ENCODE measurements around the gene ASTN2. TPM values are rescaled to one million over a fixed set of nuclear protein-coding genes. Genes with fewer than 3 reads are reported as not detected.

The ASTN2 gene
- total RNA-seq, 2 experiments from 2014 or later: 1.7 to 4.2 TPM

DNA sequence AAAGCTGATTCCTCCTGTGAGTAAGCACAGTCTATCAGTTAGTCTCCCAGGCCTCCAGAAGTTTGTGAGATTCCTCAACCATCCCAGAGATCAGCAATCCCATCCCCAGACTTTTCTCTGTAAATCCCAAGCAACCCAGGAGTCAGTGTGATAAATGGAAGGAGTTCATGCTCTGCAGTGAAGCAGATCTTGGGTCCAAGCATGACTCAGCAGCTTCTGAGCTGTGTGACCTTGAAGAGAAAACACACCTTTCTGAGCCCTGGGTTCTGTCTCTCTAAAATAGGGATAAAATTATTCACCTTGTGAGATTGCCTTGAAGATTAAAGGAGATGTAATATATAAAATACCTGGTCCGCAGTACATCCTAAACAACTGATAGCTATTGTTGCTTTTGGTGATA lies 318.7 kb downstream of the ASTN2 start:
- Histone ChIP-seq H3K36me3 (ENCODE audit: insufficient read depth, low read length) (no peaks in the 10 kb centered on the region), H3K79me2 (ENCODE audit: insufficient read depth, low read depth, low read length) (no peaks in the 10 kb centered on the region), H3K9me2 (ENCODE audit: insufficient read depth, low read length) (no peaks in the 10 kb centered on the region), H3K27ac (ENCODE audit: low read depth, low read length, poor library complexity, severe bottlenecking) (no peak overlapping the region), H3K4me1 (ENCODE audit: insufficient read depth, low read length, poor library complexity, severe bottlenecking) (no peaks in the 10 kb centered on the region), H3K4me3 (ENCODE audit: low read depth, low read length, poor library complexity, severe bottlenecking) (no peak overlapping the region), H3K4me2 (ENCODE audit: low read length) (no peak overlapping the region), H2AFZ (ENCODE audit: low read length) (no peak overlapping the region), H3K9me3 (ENCODE audit: low read length) (no peaks in the 10 kb centered on the region), H4K20me1 (ENCODE audit: insufficient read depth, low read length) (no peaks in the 10 kb centered on the region)
- ChIA-PET CTCF (ENCODE audit: unreplicated experiment) (no interaction called here), POLR2A (interaction anchor here (1.1 kb wide), 1 partner anchor 10 kb away, joined by 3 read pairs; no protein-coding TSS in a partner anchor)
- BruUV-seq (replicated peaks): no TSS peak
- intact Hi-C loops (cut with micrococcal nuclease; ENCODE audit: unreplicated experiment): no loop called here
- no peak for DNase-seq (ENCODE audit: low spot score)
- TF ChIP-seq, protein P1, sequence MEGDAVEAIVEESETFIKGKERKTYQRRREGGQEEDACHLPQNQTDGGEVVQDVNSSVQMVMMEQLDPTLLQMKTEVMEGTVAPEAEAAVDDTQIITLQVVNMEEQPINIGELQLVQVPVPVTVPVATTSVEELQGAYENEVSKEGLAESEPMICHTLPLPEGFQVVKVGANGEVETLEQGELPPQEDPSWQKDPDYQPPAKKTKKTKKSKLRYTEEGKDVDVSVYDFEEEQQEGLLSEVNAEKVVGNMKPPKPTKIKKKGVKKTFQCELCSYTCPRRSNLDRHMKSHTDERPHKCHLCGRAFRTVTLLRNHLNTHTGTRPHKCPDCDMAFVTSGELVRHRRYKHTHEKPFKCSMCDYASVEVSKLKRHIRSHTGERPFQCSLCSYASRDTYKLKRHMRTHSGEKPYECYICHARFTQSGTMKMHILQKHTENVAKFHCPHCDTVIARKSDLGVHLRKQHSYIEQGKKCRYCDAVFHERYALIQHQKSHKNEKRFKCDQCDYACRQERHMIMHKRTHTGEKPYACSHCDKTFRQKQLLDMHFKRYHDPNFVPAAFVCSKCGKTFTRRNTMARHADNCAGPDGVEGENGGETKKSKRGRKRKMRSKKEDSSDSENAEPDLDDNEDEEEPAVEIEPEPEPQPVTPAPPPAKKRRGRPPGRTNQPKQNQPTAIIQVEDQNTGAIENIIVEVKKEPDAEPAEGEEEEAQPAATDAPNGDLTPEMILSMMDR (conservative IDR thresholded peaks at IDR 0.05; ENCODE audit: low read length): no peak
- TF ChIP-seq EZH2phosphoT487 (IDR thresholded peaks at IDR 0.05; ENCODE audit: borderline replicate concordance, low read depth, low read length): no peak

DNA sequence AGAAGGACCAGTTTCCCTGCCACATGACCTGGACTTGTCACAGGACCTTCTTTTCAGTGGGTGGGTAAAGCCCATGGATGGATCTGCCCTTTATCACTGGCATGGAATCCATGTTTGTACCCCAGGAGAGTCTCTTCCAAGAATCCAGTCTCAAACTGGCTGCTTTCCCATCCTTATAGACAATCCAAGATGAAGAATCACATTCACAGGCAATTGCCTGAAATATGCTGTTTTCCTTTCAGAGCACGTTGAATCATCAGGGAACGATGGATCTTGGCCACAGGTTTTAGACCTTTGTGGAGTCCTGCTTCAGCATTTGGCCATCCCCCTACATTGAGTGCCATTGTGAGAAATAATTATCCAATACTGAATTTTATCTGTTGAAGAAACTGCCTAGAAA lies 319.8 kb downstream of the ASTN2 start:
- no peaks in the 10 kb centered on the region for H3K4me1 ChIP-seq (ENCODE audit: insufficient read depth, low read length, poor library complexity, severe bottlenecking)
- no peaks in the 10 kb centered on the region for H3K36me3 ChIP-seq (ENCODE audit: insufficient read depth, low read length)
- no peak overlapping the region for H3K27ac ChIP-seq (ENCODE audit: low read depth, low read length, poor library complexity, severe bottlenecking)
- no peaks in the 10 kb centered on the region for H3K9me2 ChIP-seq (ENCODE audit: insufficient read depth, low read length)
- no peaks in the 10 kb centered on the region for H4K20me1 ChIP-seq (ENCODE audit: insufficient read depth, low read length)
- no peak overlapping the region for H3K4me2 ChIP-seq (ENCODE audit: low read length)
- no TSS peak for BruUV-seq (replicated peaks)
- TF ChIP-seq, protein P1 (conservative IDR thresholded peaks at IDR 0.05; ENCODE audit: low read length): no peak
- no peak for TF ChIP-seq EZH2phosphoT487 (IDR thresholded peaks at IDR 0.05; ENCODE audit: borderline replicate concordance, low read depth, low read length)
- no peaks in the 10 kb centered on the region for H3K9me3 ChIP-seq (ENCODE audit: low read length)
- DNase-seq (ENCODE audit: low spot score): no peak
- intact Hi-C loops (cut with micrococcal nuclease; ENCODE audit: unreplicated experiment): no loop called here
- no peak overlapping the region for H3K4me3 ChIP-seq (ENCODE audit: low read depth, low read length, poor library complexity, severe bottlenecking)
- ChIA-PET CTCF (ENCODE audit: unreplicated experiment) (no interaction called here), POLR2A (no interaction called here)
- no peak overlapping the region for H2AFZ ChIP-seq (ENCODE audit: low read length)
- no peaks in the 10 kb centered on the region for H3K79me2 ChIP-seq (ENCODE audit: insufficient read depth, low read depth, low read length)

DNA sequence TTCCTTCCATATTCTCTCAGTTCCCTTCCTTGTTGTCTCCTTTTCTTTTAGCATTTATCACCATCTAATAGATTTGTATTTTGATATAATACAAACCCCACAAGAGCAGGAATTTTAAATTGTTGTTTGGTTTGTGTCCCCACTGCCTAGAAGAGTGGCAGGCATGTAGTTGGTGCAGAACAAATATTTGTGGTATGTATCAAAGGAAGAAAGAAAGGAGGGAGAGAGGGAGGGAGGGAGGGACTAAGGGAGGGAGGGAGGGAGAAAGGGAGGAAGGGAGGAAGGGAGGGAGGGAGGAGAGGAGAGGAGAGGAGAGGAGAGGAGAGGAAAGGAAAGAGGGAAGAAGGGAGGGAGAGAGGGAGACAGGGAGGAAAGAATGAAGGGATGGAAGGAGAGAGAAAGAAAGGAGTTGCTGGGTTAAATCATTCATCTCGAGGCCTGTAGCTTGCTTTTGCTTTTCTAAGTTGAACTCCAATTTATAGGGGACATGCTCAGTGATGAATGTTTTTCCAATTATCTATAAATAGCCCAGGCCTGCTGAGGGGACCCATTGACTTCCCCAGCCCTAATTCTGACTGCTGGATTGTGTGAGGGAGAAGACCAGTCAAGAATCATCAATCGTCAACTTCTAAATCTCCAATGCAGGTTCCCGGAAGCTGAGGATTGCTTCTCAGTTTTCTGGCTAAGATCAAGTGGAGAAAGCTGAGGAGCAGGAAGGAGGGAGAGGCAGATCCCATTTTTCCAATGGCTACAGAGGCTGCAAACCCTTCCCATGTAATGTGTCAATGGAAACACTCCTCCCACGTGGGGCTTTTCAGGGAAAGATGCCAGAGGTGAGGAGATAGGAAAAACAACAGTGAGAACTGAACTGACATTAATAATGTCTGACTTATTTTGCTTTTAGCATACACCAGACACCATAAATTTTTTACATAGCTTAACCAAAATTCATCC lies 320.7 kb downstream of the ASTN2 start:
- Histone ChIP-seq H3K4me2 (ENCODE audit: low read length) (no peak overlapping the region), H3K79me2 (ENCODE audit: insufficient read depth, low read depth, low read length) (no peaks in the 10 kb centered on the region), H4K20me1 (ENCODE audit: insufficient read depth, low read length) (no peaks in the 10 kb centered on the region), H2AFZ (ENCODE audit: low read length) (no peak overlapping the region), H3K9me3 (ENCODE audit: low read length) (no peaks in the 10 kb centered on the region), H3K4me1 (ENCODE audit: insufficient read depth, low read length, poor library complexity, severe bottlenecking) (no peaks in the 10 kb centered on the region), H3K9me2 (ENCODE audit: insufficient read depth, low read length) (no peaks in the 10 kb centered on the region), H3K36me3 (ENCODE audit: insufficient read depth, low read length) (no peaks in the 10 kb centered on the region), H3K4me3 (ENCODE audit: low read depth, low read length, poor library complexity, severe bottlenecking) (no peak overlapping the region), H3K27ac (ENCODE audit: low read depth, low read length, poor library complexity, severe bottlenecking) (no peak overlapping the region)
- no peak for TF ChIP-seq EZH2phosphoT487 (IDR thresholded peaks at IDR 0.05; ENCODE audit: borderline replicate concordance, low read depth, low read length)
- TF ChIP-seq, protein P1 (conservative IDR thresholded peaks at IDR 0.05; ENCODE audit: low read length): no peak
- POLR2A ChIA-PET: no interaction called here
- intact Hi-C loops (cut with micrococcal nuclease; ENCODE audit: unreplicated experiment): no loop called here
- BruUV-seq (replicated peaks): no TSS peak
- CTCF ChIA-PET (ENCODE audit: unreplicated experiment): no interaction called here
- no peak for DNase-seq (ENCODE audit: low spot score)
